Type B pancreatic cell (in vitro differentiated cells): ENCODE results near the gene ARHGEF1. TPM values are rescaled to one million over a fixed set of nuclear protein-coding genes. Genes with fewer than 3 reads are reported as not detected.
A peak's percentile ranks its signal among the peaks of the same experiment; 100 is the strongest.

Experiments used
- DNase-seq: peaks from one replicate; pipeline ENCODE4 v3.0.0; 2021; ENCODE audit warnings: mixed read lengths; ENCODE audit not compliant: unreplicated experiment; ENCODE audit errors: extremely low spot score
- H3K27ac Mint-ChIP-seq: 2 replicates; pipeline ENCODE4 v1.8.0; 2021; ENCODE audit warnings: mild to moderate bottlenecking, mixed read lengths
- H3K27me3 Mint-ChIP-seq: 2 replicates; pipeline ENCODE4 v1.8.0; 2021; ENCODE audit warnings: mixed read lengths
- H3K36me3 Mint-ChIP-seq: 2 replicates; pipeline ENCODE4 v1.8.0; 2021; ENCODE audit warnings: mixed read lengths
- H3K4me1 Mint-ChIP-seq: one replicate; pipeline ENCODE4 v1.8.0; 2021; ENCODE audit warnings: mixed read lengths; ENCODE audit not compliant: unreplicated experiment
- H3K4me3 Mint-ChIP-seq: 2 replicates; pipeline ENCODE4 v1.8.0; 2021; ENCODE audit warnings: mild to moderate bottlenecking, mixed read lengths
- H3K9me3 Mint-ChIP-seq: 2 replicates; pipeline ENCODE4 v1.8.0; 2021; ENCODE audit warnings: mixed read lengths
- total RNA-seq: library from RNA; stranded (reverse); gene quantifications from 2 replicates; pipeline ENCODE4 v1.2.1, GENCODE V29; 2021; ENCODE audit warnings: low replicate concordance
- TF ChIP-seq, protein P1 (sequence below): fragments of 200-600 bp; sonication (generic); conservative IDR thresholded peaks from 2 replicates; pipeline ENCODE4 v1.5.0; 2021; ENCODE audit warnings: antibody characterized with exemption, mild to moderate bottlenecking

Gene ARHGEF1
- total RNA-seq, 1 donor from 2014 or later: 58.9 TPM

- Mint-ChIP-seq H3K4me1 (peaks cover 30% of the 10 kb centered on the region), H3K27ac (peak overlapping the region; percentile 80), H3K27me3 (no peaks in the 10 kb centered on the region), H3K36me3 (peaks cover 42% of the 10 kb centered on the region), H3K4me3 (peak overlapping the region; percentile 95), H3K9me3 (no peaks in the 10 kb centered on the region)
- TF ChIP-seq, protein P1, sequence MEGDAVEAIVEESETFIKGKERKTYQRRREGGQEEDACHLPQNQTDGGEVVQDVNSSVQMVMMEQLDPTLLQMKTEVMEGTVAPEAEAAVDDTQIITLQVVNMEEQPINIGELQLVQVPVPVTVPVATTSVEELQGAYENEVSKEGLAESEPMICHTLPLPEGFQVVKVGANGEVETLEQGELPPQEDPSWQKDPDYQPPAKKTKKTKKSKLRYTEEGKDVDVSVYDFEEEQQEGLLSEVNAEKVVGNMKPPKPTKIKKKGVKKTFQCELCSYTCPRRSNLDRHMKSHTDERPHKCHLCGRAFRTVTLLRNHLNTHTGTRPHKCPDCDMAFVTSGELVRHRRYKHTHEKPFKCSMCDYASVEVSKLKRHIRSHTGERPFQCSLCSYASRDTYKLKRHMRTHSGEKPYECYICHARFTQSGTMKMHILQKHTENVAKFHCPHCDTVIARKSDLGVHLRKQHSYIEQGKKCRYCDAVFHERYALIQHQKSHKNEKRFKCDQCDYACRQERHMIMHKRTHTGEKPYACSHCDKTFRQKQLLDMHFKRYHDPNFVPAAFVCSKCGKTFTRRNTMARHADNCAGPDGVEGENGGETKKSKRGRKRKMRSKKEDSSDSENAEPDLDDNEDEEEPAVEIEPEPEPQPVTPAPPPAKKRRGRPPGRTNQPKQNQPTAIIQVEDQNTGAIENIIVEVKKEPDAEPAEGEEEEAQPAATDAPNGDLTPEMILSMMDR: no peak
- no peak for DNase-seq
Measured at GRCh38 chr19:41863209-41863931, 19.6 kb upstream of the ARHGEF1 start.

GRCh38 chr19:41864374-41864773, 18.6 kb upstream of the ARHGEF1 start:
- H3K36me3 Mint-ChIP-seq: peaks cover 42% of the 10 kb centered on the region
- DNase-seq: no peak
- H3K4me3 Mint-ChIP-seq: peak overlapping the region; percentile 77
- TF ChIP-seq, protein P1: no peak
- no peaks in the 10 kb centered on the region for H3K27me3 Mint-ChIP-seq
- peaks cover 30% of the 10 kb centered on the region for H3K4me1 Mint-ChIP-seq
- H3K9me3 Mint-ChIP-seq: no peaks in the 10 kb centered on the region
- peak overlapping the region; percentile 67 for H3K27ac Mint-ChIP-seq

DNA sequence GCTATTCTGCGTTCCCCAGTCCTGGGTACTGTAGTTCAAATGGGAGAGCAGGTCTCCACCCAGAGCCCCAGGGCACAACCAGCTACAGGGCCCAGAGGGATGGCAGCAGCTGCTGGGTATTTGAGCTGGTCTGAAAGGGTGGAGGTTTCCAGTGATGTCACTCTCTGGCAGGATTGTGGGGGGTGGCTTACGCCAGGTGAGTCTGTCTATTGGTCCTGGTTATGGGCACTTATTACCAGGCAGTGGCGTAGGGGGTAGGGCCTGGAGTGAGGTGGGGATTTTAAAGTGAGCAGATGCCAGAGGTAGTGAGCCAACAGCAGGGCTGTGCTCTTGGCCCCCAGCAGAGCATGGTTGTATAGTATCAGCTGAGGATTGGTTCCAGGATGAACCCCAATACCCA, 16.7 kb upstream of the ARHGEF1 start:
- DNase-seq: no peak
- H3K27ac Mint-ChIP-seq: peak overlapping the region; percentile 82

DNA sequence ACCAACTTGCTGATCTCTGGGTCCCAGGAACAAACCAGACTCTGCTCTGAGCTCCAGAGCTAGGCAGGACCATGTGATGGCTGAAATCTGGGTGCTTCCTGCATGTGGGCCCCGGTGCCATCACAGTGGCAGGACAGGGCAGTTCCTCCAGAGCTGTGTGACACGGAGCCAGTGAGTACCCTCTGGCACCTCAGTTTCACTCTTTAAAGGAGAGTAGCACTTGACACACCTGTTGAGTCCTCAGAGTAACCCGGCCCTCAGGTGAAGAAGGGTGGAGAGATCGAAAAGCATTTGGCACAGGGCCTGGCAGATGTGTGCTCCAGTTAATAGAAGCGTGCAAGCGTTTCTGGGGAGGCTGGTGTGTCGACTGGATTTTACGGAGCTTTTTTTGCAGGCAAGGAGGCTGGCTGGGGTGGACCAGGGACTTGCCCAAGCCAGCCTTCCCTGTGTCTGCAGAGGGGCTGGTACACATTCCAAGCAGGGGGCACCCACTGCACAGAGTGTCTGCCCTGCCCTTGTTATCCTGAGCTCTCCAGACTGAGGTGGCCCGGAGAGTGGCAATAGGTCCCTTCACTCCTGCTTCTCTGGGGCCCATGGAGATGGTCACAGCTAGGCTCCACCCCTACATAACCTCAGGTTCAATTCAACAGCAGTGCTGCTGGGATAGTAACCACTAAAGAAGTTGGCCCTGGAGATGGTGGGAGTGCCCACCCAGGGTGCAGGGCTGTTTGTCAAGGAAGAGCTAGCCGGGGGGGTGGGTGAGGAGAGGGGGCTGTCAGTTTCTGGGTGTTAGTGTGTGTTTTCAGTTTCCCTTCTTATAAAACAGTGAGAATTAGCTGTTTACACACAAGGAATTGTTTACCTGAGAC, 14.6 kb upstream of the ARHGEF1 start:
- TF ChIP-seq, protein P1: no peak
- Mint-ChIP-seq H3K27ac (peak overlapping the region; percentile 66), H3K27me3 (peaks cover 3% of the 10 kb centered on the region), H3K4me1 (peaks cover 19% of the 10 kb centered on the region), H3K36me3 (peaks cover 26% of the 10 kb centered on the region), H3K9me3 (no peaks in the 10 kb centered on the region), H3K4me3 (peak overlapping the region; percentile 64)
- DNase-seq: no peak

More for the DNA sequence above, 16.7 kb upstream of the ARHGEF1 start:
- Mint-ChIP-seq H3K36me3 (peaks cover 42% of the 10 kb centered on the region), H3K27me3 (no peaks in the 10 kb centered on the region), H3K9me3 (no peaks in the 10 kb centered on the region), H3K4me1 (peaks cover 29% of the 10 kb centered on the region), H3K4me3 (no peak overlapping the region)
- TF ChIP-seq, protein P1: no peak

- no peak for DNase-seq
- TF ChIP-seq, protein P1: no peak
- H3K36me3 Mint-ChIP-seq: peaks cover 23% of the 10 kb centered on the region
- peaks cover 19% of the 10 kb centered on the region for H3K4me1 Mint-ChIP-seq
- H3K9me3 Mint-ChIP-seq: no peaks in the 10 kb centered on the region
- H3K27me3 Mint-ChIP-seq: peaks cover 3% of the 10 kb centered on the region
- no peak overlapping the region for H3K4me3 Mint-ChIP-seq
- peak overlapping the region; percentile 66 for H3K27ac Mint-ChIP-seq
Measured at GRCh38 chr19:41868989-41869300, 14.0 kb upstream of the ARHGEF1 start.
